K562 (cell line): ENCODE data around the gene CTCFL. TPM values are rescaled to one million over a fixed set of nuclear protein-coding genes. Genes with fewer than 3 reads are reported as not detected.

ENCODE experiments used
- ATAC-seq: fragments of 200-7000 bp; cut with Tn5 transposase; 3 replicates; pipeline ENCODE4 v1.9.1; 2020; ENCODE audit warnings: moderate library complexity
- BruUV-seq: library from RNA; stranded (reverse); fragments of 400-500 nt; replicated peaks from 2 replicates; lab custom pipeline; 2021; lab: Mats Ljungman, UMichigan
- CTCF ChIA-PET: fragments of 300-600 bp; formaldehyde crosslinking; extraction: SDS; loops from one replicate; lab custom pipeline; 2021; ENCODE audit warnings: low intra/inter-chr PET ratio; lab: Yijun Ruan, JAX
- POLR2A ChIA-PET: fragments of 300-600, 350-650 bp; sonication (Branson Sonifier 250); formaldehyde crosslinking; extraction: SDS; loops from one replicate; lab custom pipeline; 2021; ENCODE audit warnings: antibody characterized with exemption, inconsistent platforms; lab: Yijun Ruan, JAX
- DNase-seq, 4 experiments: peaks; one replicate each; pipeline versions ENCODE4 v3.0.0 to v3.0.0-alpha.2; 2011 to 2018; ENCODE audit warnings: low spot score in 3 of 4, mixed read lengths in 3 of 4; ENCODE audit errors: extremely low read depth in 1 of 4
- FAIRE-seq: peaks from 2 replicates; lab custom pipeline; 2011; peaks lifted over from hg19 to GRCh38; lab: Jason Lieb, UNC
- H2AFZ ChIP-seq: 2 replicates; pipeline ENCODE4 v1.6.0; 2011; ENCODE audit warnings: low read depth, low read length, control low read depth, inconsistent platforms
- H3K27ac ChIP-seq: fragments of 200-600 bp; 3 replicates; pipeline ENCODE4 v1.8.0; 2011; ENCODE audit warnings: low read depth, mild to moderate bottlenecking, control low read depth, inconsistent platforms, low read length, moderate library complexity, mixed read lengths; ENCODE audit errors: extremely low read depth
- H3K27me3 ChIP-seq, 2 experiments: fragments of 300-600 bp in 1 of 2; 2 replicates in 1 of 2; 3 replicates in 1 of 2; pipeline versions ENCODE4 v1.6.0 to v1.8.0; 2011; ENCODE audit warnings: inconsistent platforms in 2 of 2, low read length in 2 of 2, mild to moderate bottlenecking in 1 of 2, mixed read lengths in 1 of 2, moderate library complexity in 1 of 2; ENCODE audit not compliant: control insufficient read depth in 2 of 2, insufficient read depth in 2 of 2
- H3K36me3 ChIP-seq: fragments of 300-600 bp; 3 replicates; pipeline ENCODE4 v1.8.0; 2011; ENCODE audit warnings: mild to moderate bottlenecking, low read length, inconsistent platforms; ENCODE audit not compliant: control insufficient read depth, insufficient read depth
- H3K4me1 ChIP-seq, 2 experiments: fragments of 200-600 bp in 1 of 2; replicated peaks in 1 of 2; 2 replicates in 1 of 2; 3 replicates in 1 of 2; pipeline versions ENCODE4 v1.5.1 to v1.8.0; 2011; ENCODE audit warnings: inconsistent platforms in 2 of 2, low read length in 2 of 2, mild to moderate bottlenecking in 1 of 2, mixed read lengths in 1 of 2, moderate library complexity in 1 of 2; ENCODE audit not compliant: control insufficient read depth in 2 of 2, insufficient read depth in 2 of 2
- H3K4me2 ChIP-seq: 2 replicates; pipeline ENCODE4 v1.6.1; 2011; ENCODE audit warnings: low read length, control low read depth, inconsistent platforms, mixed read lengths; ENCODE audit not compliant: insufficient read depth
- H3K4me3 ChIP-seq: fragments of 200-600 bp; sonication (generic), shearing (Covaris generic); 2 replicates; pipeline ENCODE4 v1.5.1; 2016; ENCODE audit warnings: control low read depth, inconsistent platforms
- H3K79me2 ChIP-seq: fragments of 200-600 bp; 3 replicates; pipeline ENCODE4 v1.8.0; 2011; ENCODE audit warnings: low read length, inconsistent platforms; ENCODE audit not compliant: control insufficient read depth, insufficient read depth
- H3K9ac ChIP-seq, 2 experiments: 2 replicates each; pipeline versions ENCODE4 v1.6.0 to v1.6.1; 2011; ENCODE audit warnings: low read depth in 2 of 2, low read length in 2 of 2, control low read depth in 1 of 2, inconsistent platforms in 1 of 2, mild to moderate bottlenecking in 1 of 2, mixed read lengths in 1 of 2; ENCODE audit not compliant: insufficient read depth in 1 of 2
- H3K9me1 ChIP-seq: one replicate; pipeline ENCODE4 v1.6.0; 2011; ENCODE audit warnings: inconsistent platforms, mild to moderate bottlenecking, low read length, moderate library complexity; ENCODE audit not compliant: control insufficient read depth, insufficient read depth
- H3K9me3 ChIP-seq: replicated peaks from 2 replicates; pipeline ENCODE4 v1.5.1; 2011; ENCODE audit warnings: low read depth, low read length, inconsistent platforms; ENCODE audit not compliant: control insufficient read depth, insufficient read depth
- H4K20me1 ChIP-seq: replicated peaks from 2 replicates; pipeline ENCODE4 v1.6.1; 2011; ENCODE audit warnings: low read length, inconsistent platforms, mixed read lengths; ENCODE audit not compliant: control insufficient read depth, insufficient read depth
- ARID2 ChIP-seq: fragments of 450-650 bp; IDR thresholded peaks from 2 replicates; pipeline ENCODE4 v1.6.1; 2017; ENCODE audit warnings: antibody characterized with exemption, mild to moderate bottlenecking
- ASH1L ChIP-seq: fragments of 450-650 bp; IDR thresholded peaks from 2 replicates; pipeline ENCODE4 v1.6.1; 2018; ENCODE audit warnings: borderline replicate concordance, mild to moderate bottlenecking, low read depth; ENCODE audit not compliant: partially characterized antibody
- E2F4 ChIP-seq: sonication (generic); formaldehyde crosslinking; IDR thresholded peaks from 2 replicates; pipeline ENCODE4 v1.8.0; 2022; ENCODE audit warnings: mild to moderate bottlenecking, low read depth, missing genetic modification reagents
- EGR1 ChIP-seq: fragments of 450-650 bp; conservative IDR thresholded peaks from 2 replicates; pipeline ENCODE4 v1.6.1; 2017; ENCODE audit warnings: mild to moderate bottlenecking
- GABPB1 ChIP-seq: sonication (generic); formaldehyde crosslinking; IDR thresholded peaks from 2 replicates; pipeline ENCODE4 v1.8.0; 2022; ENCODE audit warnings: mild to moderate bottlenecking, missing genetic modification reagents
- HNRNPLL ChIP-seq: fragments of 200-400 bp; formaldehyde crosslinking; IDR thresholded peaks from 2 replicates; pipeline ENCODE4 v1.6.1; 2017; ENCODE audit warnings: low read length, low read depth, mild to moderate bottlenecking; ENCODE audit not compliant: poor library complexity, severe bottlenecking
- MECOM ChIP-seq: fragments of 250-450 bp; sonication (Bioruptor Pico); IDR thresholded peaks from 2 replicates; pipeline ENCODE4 v1.8.0; 2022; ENCODE audit warnings: inconsistent platforms
- NONO ChIP-seq, 2 experiments: fragments of 200-400 bp in 1 of 2; fragments of 450-650 bp in 1 of 2; formaldehyde crosslinking in 1 of 2; IDR thresholded peaks; 2 replicates each; pipeline ENCODE4 v1.6.1; 2017; ENCODE audit warnings: low read depth in 2 of 2, mild to moderate bottlenecking in 2 of 2, moderate library complexity in 2 of 2, low read length in 1 of 2
- RBFOX2 ChIP-seq: fragments of 200-400 bp; formaldehyde crosslinking; IDR thresholded peaks from 2 replicates; pipeline ENCODE4 v1.6.1; 2017; ENCODE audit warnings: low read depth, mild to moderate bottlenecking, low read length, moderate library complexity
- SMC3 ChIP-seq: conservative IDR thresholded peaks from 2 replicates; pipeline ENCODE4 v1.6.1; 2011; ENCODE audit warnings: low read depth, low read length, improper control_type of control experiment; ENCODE audit not compliant: insufficient read depth
- SP1 ChIP-seq: sonication (generic); formaldehyde crosslinking; IDR thresholded peaks from 2 replicates; pipeline ENCODE4 v1.8.1; 2022; ENCODE audit warnings: mild to moderate bottlenecking, missing genetic modification reagents
- ZBTB8A ChIP-seq: fragments of 450-650 bp; IDR thresholded peaks from 2 replicates; pipeline ENCODE4 v1.6.1; 2018; ENCODE audit warnings: mild to moderate bottlenecking, moderate library complexity; ENCODE audit not compliant: partially characterized antibody
- ZFP36 ChIP-seq: fragments of 150-350 bp; IDR thresholded peaks from 2 replicates; pipeline ENCODE4 v1.6.1; 2018; ENCODE audit warnings: low read length, low read depth; ENCODE audit not compliant: partially characterized antibody
- ZNF174 ChIP-seq: fragments of 250-450 bp; sonication (Bioruptor Pico); IDR thresholded peaks from 2 replicates; pipeline ENCODE4 v1.4.0; 2020; ENCODE audit warnings: mild to moderate bottlenecking
- ZNF408 ChIP-seq: fragments of 250-450 bp; sonication (Bioruptor Pico); IDR thresholded peaks from 2 replicates; pipeline ENCODE4 v1.4.0; 2020; ENCODE audit warnings: low read depth, mild to moderate bottlenecking, moderate library complexity
- ZNF431 ChIP-seq: sonication (generic); formaldehyde crosslinking; IDR thresholded peaks from 2 replicates; pipeline ENCODE4 v1.8.0; 2022; ENCODE audit warnings: mild to moderate bottlenecking, missing genetic modification reagents
- ZNF668 ChIP-seq: fragments of 250-450 bp; sonication (Bioruptor Pico); IDR thresholded peaks from 2 replicates; pipeline ENCODE4 v1.8.0; 2022; ENCODE audit warnings: mild to moderate bottlenecking, inconsistent platforms
- WGBS: fragments of 100-300 bp; shearing (Covaris generic); methylation state at CpG from one replicate; pipeline ENCODE4 v1.1.6; 2016; ENCODE audit warnings: low coverage, mixed read lengths; ENCODE audit not compliant: insufficient coverage; ENCODE audit errors: missing lambda C conversion rate; 5-methylcytosine and 5-hydroxymethylcytosine counted together
- in situ Hi-C: fragments of 300-500 bp; cut with MboI; formaldehyde crosslinking; loops from 4 replicates; pipeline ENCODE4 v1.15.0; 2018; ENCODE audit warnings: inconsistent platforms, mixed read lengths
- intact Hi-C: fragments of 100-400 bp; cut with micrococcal nuclease; formaldehyde crosslinking; loops from 2 replicates; pipeline ENCODE4 v1.14.2; 2022
- polyA plus RNA-seq, 8 experiments: library from polyadenylated mRNA; depleted of rRNA in 4 of 8; stranded (reverse) in 5 of 8; unstranded in 3 of 8; fragments of >200 nt; fragmentation: Nextera tagmentation in 2 of 8; fragmentation: Illumina TruSeq in 1 of 8; extraction: Ambion mirVana in 2 of 8; extraction: Trizol in 1 of 8; gene quantifications; 2 replicates each; pipeline versions ENCODE4 v1.2.1 to v1.2.3, GENCODE V29; 2011 to 2014; ENCODE audit warnings: inconsistent platforms in 1 of 8, missing spikeins in 1 of 8
- total RNA-seq, 7 experiments: library from RNA; depleted of rRNA in 6 of 7; stranded (reverse); fragments of >200 nt in 6 of 7; fragmentation: Illumina TruSeq in 2 of 7; extraction: Trizol in 2 of 7; gene quantifications; 2 replicates each; pipeline versions ENCODE4 v1.2.1 to v1.2.3, GENCODE V29; 2011 to 2021; ENCODE audit warnings: low replicate concordance in 1 of 7

Gene CTCFL
- total and polyA plus RNA-seq, 9 of the 15 experiments (the other 6 are each of a cell fraction or from before 2014, with no cell fraction given): 42.4 to 188 (median 111) TPM

GRCh38 chr20:57537822-57538221 is 12.9 kb upstream of the CTCFL start:
- Histone ChIP-seq H3K9ac (no peak overlapping the region), H3K36me3 (no peaks in the 10 kb centered on the region; the same call in 2 of the 3 replicates), H3K9me1 (no peaks in the 10 kb centered on the region), H3K79me2 (no peaks in the 10 kb centered on the region), H4K20me1 (no peaks in the 10 kb centered on the region), H3K9me3 (peaks cover 21% of the 10 kb centered on the region), H3K27ac (no peak overlapping the region), H3K4me1 (peaks cover 4 to 6% of the 10 kb centered on the region in 2 experiments; a peak in 3 of 5 replicates), H2AFZ (no peak overlapping the region), H3K4me3 (no peak overlapping the region), H3K27me3 (no peaks in the 10 kb centered on the region), H3K4me2 (no peak overlapping the region)
- DNase-seq (no peak), ATAC-seq (no peak), FAIRE-seq (no peak)
- CTCF ChIA-PET: no interaction called here
- in situ Hi-C loops: no loop called here
- POLR2A ChIA-PET: no interaction called here
- no peak for TF ChIP-seq SMC3
- no peak for TF ChIP-seq GABPB1 (CRISPR knock-in tag)
- no peak for TF ChIP-seq RBFOX2
- TF ChIP-seq ZNF668 (CRISPR knock-in tag): no peak
- TF ChIP-seq E2F4 (CRISPR knock-in tag): no peak
- TF ChIP-seq MECOM (CRISPR knock-in tag): no peak
- no peak for TF ChIP-seq ZFP36
- TF ChIP-seq SP1: no peak
- no peak for TF ChIP-seq ZBTB8A
- TF ChIP-seq HNRNPLL: no peak
- no peak for TF ChIP-seq ARID2
- TF ChIP-seq NONO (IDR thresholded peaks at IDR 0.05; ENCODE audit: low read depth in 2 of 2, low read length in 1 of 2): no peak
- TF ChIP-seq ZNF408 (CRISPR knock-in tag): no peak
- TF ChIP-seq EGR1: no peak
- TF ChIP-seq ZNF174 (CRISPR knock-in tag): no peak
- no peak for TF ChIP-seq ZNF431 (CRISPR knock-in tag)
- no peak for TF ChIP-seq ASH1L
- 0% methylated on average over 2 of the region's 2 CpGs for WGBS
- no TSS peak for BruUV-seq
- intact Hi-C loops: no loop called here
